Tibial nerve (tissue), 4 donors: ENCODE data around the gene ABCG1.

Experiments used
- EP300 ChIP-seq, 2 donors: sonication (generic); formaldehyde crosslinking; IDR thresholded peaks; one replicate each; pipeline ENCODE4 v1.6.1; 2017; ENCODE audit warnings: antibody characterized with exemption in 2 of 2, mild to moderate bottlenecking in 1 of 2
- POLR2A ChIP-seq, 2 donors: fragments of 450-650 bp; IDR thresholded peaks; one replicate each; pipeline ENCODE4 v1.6.1; 2017; ENCODE audit warnings: antibody characterized with exemption in 2 of 2, mild to moderate bottlenecking in 2 of 2, moderate library complexity in 2 of 2
- TF ChIP-seq, protein P1 (sequence below), 5 experiments: fragments of 200-600 bp in 3 of 5; fragments of 450-650 bp in 2 of 5; sonication (generic) in 3 of 5; IDR thresholded peaks; one replicate each; pipeline ENCODE4 v1.5.1; 2016 to 2019; ENCODE audit warnings: antibody characterized with exemption in 5 of 5, mild to moderate bottlenecking in 3 of 5, moderate library complexity in 2 of 5

GRCh38 chr21:42287193-42288083, 68.5 kb downstream of the ABCG1 start:
- TF ChIP-seq EP300 (IDR thresholded peaks at IDR 0.05): no peak
- TF ChIP-seq, protein P1, sequence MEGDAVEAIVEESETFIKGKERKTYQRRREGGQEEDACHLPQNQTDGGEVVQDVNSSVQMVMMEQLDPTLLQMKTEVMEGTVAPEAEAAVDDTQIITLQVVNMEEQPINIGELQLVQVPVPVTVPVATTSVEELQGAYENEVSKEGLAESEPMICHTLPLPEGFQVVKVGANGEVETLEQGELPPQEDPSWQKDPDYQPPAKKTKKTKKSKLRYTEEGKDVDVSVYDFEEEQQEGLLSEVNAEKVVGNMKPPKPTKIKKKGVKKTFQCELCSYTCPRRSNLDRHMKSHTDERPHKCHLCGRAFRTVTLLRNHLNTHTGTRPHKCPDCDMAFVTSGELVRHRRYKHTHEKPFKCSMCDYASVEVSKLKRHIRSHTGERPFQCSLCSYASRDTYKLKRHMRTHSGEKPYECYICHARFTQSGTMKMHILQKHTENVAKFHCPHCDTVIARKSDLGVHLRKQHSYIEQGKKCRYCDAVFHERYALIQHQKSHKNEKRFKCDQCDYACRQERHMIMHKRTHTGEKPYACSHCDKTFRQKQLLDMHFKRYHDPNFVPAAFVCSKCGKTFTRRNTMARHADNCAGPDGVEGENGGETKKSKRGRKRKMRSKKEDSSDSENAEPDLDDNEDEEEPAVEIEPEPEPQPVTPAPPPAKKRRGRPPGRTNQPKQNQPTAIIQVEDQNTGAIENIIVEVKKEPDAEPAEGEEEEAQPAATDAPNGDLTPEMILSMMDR (IDR thresholded peaks at IDR 0.05): no peak
- no peak for TF ChIP-seq POLR2A (IDR thresholded peaks at IDR 0.05)
